SK-N-SH (cell line): ENCODE results near the gene EXOSC2. TPM values are rescaled to one million over a fixed set of nuclear protein-coding genes. Genes with fewer than 3 reads are reported as not detected.

ENCODE experiments used
- CTCF ChIA-PET: fragments of 300-600, 350-600 bp; formaldehyde crosslinking; extraction: SDS; loops from one replicate; lab custom pipeline; 2021; lab: Yijun Ruan, JAX
- POLR2A ChIA-PET: fragments of 350-600 bp; sonication (Branson Sonifier 250); formaldehyde crosslinking; extraction: SDS; loops from one replicate; lab custom pipeline; 2020; ENCODE audit warnings: antibody characterized with exemption, inconsistent platforms; lab: Yijun Ruan, JAX
- DNase-seq: peaks from one replicate; pipeline ENCODE4 v3.0.0; 2012
- H2AFZ ChIP-seq: fragments of 200-600 bp; sonication (generic); 2 replicates; pipeline ENCODE4 v1.8.1; 2016; ENCODE audit warnings: antibody characterized with exemption, mild to moderate bottlenecking, low read depth
- H3F3A ChIP-seq: fragments of 200-600 bp; sonication (generic); replicated peaks from 2 replicates; pipeline ENCODE3; 2016; ENCODE audit warnings: antibody characterized with exemption, mild to moderate bottlenecking; ENCODE audit not compliant: insufficient read depth
- H3K27ac ChIP-seq, 2 experiments: fragments of 200-500 bp in 1 of 2; fragments of 200-600 bp in 1 of 2; sonication (Bioruptor generic) in 1 of 2; sonication (generic), shearing (Covaris generic) in 1 of 2; 2 replicates each; pipeline versions ENCODE4 v1.5.1 to v1.6.1; 2014 to 2016; ENCODE audit warnings: low read depth in 2 of 2, inconsistent platforms in 1 of 2, low read length in 1 of 2, mild to moderate bottlenecking in 1 of 2, mixed read lengths in 1 of 2
- H3K27me3 ChIP-seq: fragments of 200-600 bp; sonication (generic), shearing (Covaris generic); 2 replicates; pipeline ENCODE4 v1.6.1; 2016; ENCODE audit warnings: mixed run types; ENCODE audit not compliant: insufficient read depth
- H3K36me3 ChIP-seq, 2 experiments: fragments of 200-500 bp in 1 of 2; fragments of 200-600 bp in 1 of 2; sonication (Bioruptor generic) in 1 of 2; sonication (generic) in 1 of 2; replicated peaks in 1 of 2; 2 replicates each; pipeline versions ENCODE3 to v1.5.1; 2014 to 2016; ENCODE audit warnings: low read length in 1 of 2, mild to moderate bottlenecking in 1 of 2; ENCODE audit not compliant: insufficient read depth in 2 of 2, control insufficient read depth in 1 of 2
- H3K4me1 ChIP-seq, 2 experiments: fragments of 200-500 bp in 1 of 2; fragments of 200-600 bp in 1 of 2; sonication (Bioruptor generic) in 1 of 2; sonication (generic), shearing (Covaris generic) in 1 of 2; 2 replicates each; pipeline versions ENCODE4 v1.5.1 to v1.6.1; 2014 to 2016; ENCODE audit warnings: low read depth in 1 of 2, low read length in 1 of 2, mixed run types in 1 of 2; ENCODE audit not compliant: insufficient read depth in 2 of 2, control insufficient read depth in 1 of 2
- H3K4me2 ChIP-seq: fragments of 200-600 bp; sonication (generic), shearing (Covaris generic); 2 replicates; pipeline ENCODE4 v1.6.1; 2017; ENCODE audit warnings: mixed run types
- H3K4me3 ChIP-seq, 2 experiments: fragments of 200-500 bp in 1 of 2; fragments of 200-600 bp in 1 of 2; sonication (Bioruptor generic) in 1 of 2; sonication (generic), shearing (Covaris generic) in 1 of 2; 2 replicates each; pipeline versions ENCODE4 v1.5.1 to v1.8.1; 2014 to 2016; ENCODE audit warnings: low read depth in 2 of 2, inconsistent platforms in 1 of 2, low read length in 1 of 2, mild to moderate bottlenecking in 1 of 2, mixed read lengths in 1 of 2, moderate library complexity in 1 of 2
- H3K79me2 ChIP-seq: fragments of 200-600 bp; sonication (generic); 2 replicates; pipeline ENCODE4 v1.8.1; 2017; ENCODE audit warnings: mild to moderate bottlenecking; ENCODE audit not compliant: insufficient read depth
- H3K9ac ChIP-seq: fragments of 200-600 bp; sonication (generic); 2 replicates; pipeline ENCODE4 v1.6.1; 2017; ENCODE audit warnings: mixed run types
- H3K9me2 ChIP-seq: fragments of 200-600 bp; sonication (generic); 2 replicates; pipeline ENCODE4 v1.6.1; 2017; ENCODE audit warnings: mixed run types
- H3K9me3 ChIP-seq: fragments of 200-600 bp; sonication (generic); 2 replicates; pipeline ENCODE4 v1.6.1; 2017; ENCODE audit warnings: mixed run types, mild to moderate bottlenecking, moderate library complexity
- H4K20me1 ChIP-seq: fragments of 200-600 bp; sonication (generic); 2 replicates; pipeline ENCODE4 v1.6.1; 2017; ENCODE audit warnings: mild to moderate bottlenecking, mixed run types; ENCODE audit not compliant: insufficient read depth
- CHD2 ChIP-seq: fragments of 150-350 bp; IDR thresholded peaks from 2 replicates; pipeline ENCODE4 v1.6.1; 2018; ENCODE audit warnings: low read length; ENCODE audit not compliant: partially characterized antibody
- ELF1 ChIP-seq: IDR thresholded peaks from 2 replicates; pipeline ENCODE4 v1.4.0; 2012
- GABPA ChIP-seq: IDR thresholded peaks from 2 replicates; pipeline ENCODE4 v1.4.0; 2012; ENCODE audit warnings: low read depth, mild to moderate bottlenecking
- GATA2 ChIP-seq: sonication (generic); formaldehyde crosslinking; IDR thresholded peaks from 2 replicates; pipeline ENCODE4 v1.5.0; 2020; ENCODE audit warnings: mild to moderate bottlenecking, missing genetic modification reagents
- MAX ChIP-seq: IDR thresholded peaks from 2 replicates; pipeline ENCODE4 v1.4.0; 2012; ENCODE audit warnings: low read depth
- MXI1 ChIP-seq: IDR thresholded peaks from 2 replicates; pipeline ENCODE4 v1.6.1; 2012; ENCODE audit warnings: mild to moderate bottlenecking, low read depth, low read length, improper control_type of control experiment
- POLR2AphosphoS5 ChIP-seq: IDR thresholded peaks from 2 replicates; pipeline ENCODE4 v1.6.1; 2012; ENCODE audit warnings: low read depth, low read length
- RAD21 ChIP-seq: IDR thresholded peaks from 2 replicates; pipeline ENCODE4 v1.6.1; 2012; ENCODE audit warnings: mild to moderate bottlenecking, low read length
- RCOR1 ChIP-seq: fragments of 150-350 bp; IDR thresholded peaks from 2 replicates; pipeline ENCODE4 v1.6.1; 2017; ENCODE audit warnings: antibody characterized with exemption, low read length
- RXRA ChIP-seq: IDR thresholded peaks from 2 replicates; pipeline ENCODE4 v1.4.0; 2012; ENCODE audit warnings: low read depth, mild to moderate bottlenecking, borderline replicate concordance
- SMC3 ChIP-seq: IDR thresholded peaks from 2 replicates; pipeline ENCODE4 v1.6.1; 2012; ENCODE audit warnings: low read depth, low read length, improper control_type of control experiment
- TAF1 ChIP-seq: IDR thresholded peaks from 2 replicates; pipeline ENCODE4 v1.6.1; 2012; ENCODE audit warnings: low read depth, mild to moderate bottlenecking, low read length, moderate library complexity, borderline replicate concordance
- TEAD4 ChIP-seq: IDR thresholded peaks from 2 replicates; pipeline ENCODE4 v1.4.0; 2012; ENCODE audit warnings: mild to moderate bottlenecking, borderline replicate concordance; ENCODE audit not compliant: insufficient read depth
- WGBS: methylation state at CpG from one replicate; pipeline ENCODE4 v1.1.6; 2017; ENCODE audit warnings: low lambda C conversion rate; 5-methylcytosine and 5-hydroxymethylcytosine counted together
- polyA plus RNA-seq, 3 experiments: library from polyadenylated mRNA; depleted of rRNA; stranded (reverse); fragments of >200 nt; gene quantifications; 2 replicates each; pipeline ENCODE4 v1.2.3, GENCODE V29; 2012
- TF ChIP-seq, protein P1 (sequence below): fragments of 200-600 bp; sonication (generic); IDR thresholded peaks from 2 replicates; pipeline ENCODE4 v1.6.1; 2017; ENCODE audit warnings: antibody characterized with exemption, mild to moderate bottlenecking, moderate library complexity
- TF ChIP-seq, protein P2 (sequence below): IDR thresholded peaks from 2 replicates; pipeline ENCODE4 v1.4.0; 2012; ENCODE audit warnings: low read depth, borderline replicate concordance
- TF ChIP-seq, protein P3 (sequence below): IDR thresholded peaks from 2 replicates; pipeline ENCODE4; 2012
- TF ChIP-seq, protein P4 (sequence below): fragments of 150-350 bp; IDR thresholded peaks from 2 replicates; pipeline ENCODE4 v1.6.1; 2017; ENCODE audit warnings: antibody characterized with exemption, low read length, low read depth, borderline replicate concordance
- TF ChIP-seq, protein P5 (sequence below): IDR thresholded peaks from 2 replicates; pipeline ENCODE4 v1.4.0; 2012; ENCODE audit warnings: low read depth, borderline replicate concordance

Gene EXOSC2
- polyA plus RNA-seq, 1 of the 3 experiments (the other 2 are of a cell fraction) = 28.7 TPM

- TF ChIP-seq SMC3 (no peak), RAD21 (no peak)
- TF ChIP-seq, protein P1, sequence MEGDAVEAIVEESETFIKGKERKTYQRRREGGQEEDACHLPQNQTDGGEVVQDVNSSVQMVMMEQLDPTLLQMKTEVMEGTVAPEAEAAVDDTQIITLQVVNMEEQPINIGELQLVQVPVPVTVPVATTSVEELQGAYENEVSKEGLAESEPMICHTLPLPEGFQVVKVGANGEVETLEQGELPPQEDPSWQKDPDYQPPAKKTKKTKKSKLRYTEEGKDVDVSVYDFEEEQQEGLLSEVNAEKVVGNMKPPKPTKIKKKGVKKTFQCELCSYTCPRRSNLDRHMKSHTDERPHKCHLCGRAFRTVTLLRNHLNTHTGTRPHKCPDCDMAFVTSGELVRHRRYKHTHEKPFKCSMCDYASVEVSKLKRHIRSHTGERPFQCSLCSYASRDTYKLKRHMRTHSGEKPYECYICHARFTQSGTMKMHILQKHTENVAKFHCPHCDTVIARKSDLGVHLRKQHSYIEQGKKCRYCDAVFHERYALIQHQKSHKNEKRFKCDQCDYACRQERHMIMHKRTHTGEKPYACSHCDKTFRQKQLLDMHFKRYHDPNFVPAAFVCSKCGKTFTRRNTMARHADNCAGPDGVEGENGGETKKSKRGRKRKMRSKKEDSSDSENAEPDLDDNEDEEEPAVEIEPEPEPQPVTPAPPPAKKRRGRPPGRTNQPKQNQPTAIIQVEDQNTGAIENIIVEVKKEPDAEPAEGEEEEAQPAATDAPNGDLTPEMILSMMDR = no peak
Measured at GRCh38 chr9:130739081-130739480, 45.5 kb downstream of the EXOSC2 start (continued).

DNA sequence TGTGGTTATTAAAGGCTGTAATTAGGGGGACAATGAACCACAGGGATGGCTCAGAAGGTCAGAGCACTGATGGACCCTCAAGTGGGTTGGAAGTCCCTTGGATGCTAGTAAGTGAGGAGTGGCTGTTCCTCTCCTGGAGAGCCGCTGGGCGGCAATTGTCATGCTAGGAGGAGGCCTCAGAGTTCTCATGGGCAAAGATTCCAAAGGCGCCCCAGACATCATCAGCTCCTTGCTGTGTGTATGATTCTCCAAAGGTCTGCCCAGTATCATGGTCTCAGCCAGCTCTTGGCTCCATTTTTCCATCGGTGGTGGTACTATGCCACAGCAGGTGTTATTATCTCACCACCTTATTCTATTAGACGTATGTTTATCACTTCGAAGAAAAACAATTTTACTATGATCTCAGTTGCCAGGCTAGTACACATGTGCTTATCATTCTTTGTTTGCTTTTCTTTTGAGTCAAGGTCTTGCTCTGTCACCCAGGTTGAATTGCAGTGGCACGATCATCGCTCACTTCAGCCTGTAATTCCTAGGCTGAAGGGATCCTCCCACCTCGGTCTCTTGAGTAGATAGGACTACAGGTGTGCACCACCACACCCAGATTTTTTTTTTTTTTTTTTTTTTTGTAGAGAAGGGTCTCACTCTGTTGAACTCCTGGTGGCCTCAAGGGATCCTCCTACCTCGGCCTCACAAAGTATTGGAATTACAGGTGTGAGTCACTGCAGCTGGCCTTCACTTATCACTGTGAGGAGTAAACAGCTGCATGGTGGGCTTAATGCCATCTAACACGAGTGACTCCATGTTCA, 46.8 kb downstream of the EXOSC2 start:
- no peak overlapping the region for H3K4me3 ChIP-seq
- H3K27ac ChIP-seq = no peak overlapping the region
- H3F3A ChIP-seq = peaks cover 8% of the 10 kb centered on the region
- peaks cover 0 to 6% of the 10 kb centered on the region in 2 experiments; a peak in 1 of 4 replicates for H3K4me1 ChIP-seq
- 92% methylated on average over 8 of the region's 11 CpGs for WGBS
- H3K9ac ChIP-seq = no peak overlapping the region
- H3K4me2 ChIP-seq = no peak overlapping the region
- no peaks in the 10 kb centered on the region for H3K9me2 ChIP-seq
- TF ChIP-seq MAX (no peak), GATA2 (CRISPR knock-in tag) (no peak), ELF1 (no peak), POLR2AphosphoS5 (no peak), MXI1 (no peak), RCOR1 (no peak), RXRA (no peak), GABPA (no peak), CHD2 (no peak), TAF1 (no peak), TEAD4 (no peak), SMC3 (no peak)
- TF ChIP-seq, protein P2, sequence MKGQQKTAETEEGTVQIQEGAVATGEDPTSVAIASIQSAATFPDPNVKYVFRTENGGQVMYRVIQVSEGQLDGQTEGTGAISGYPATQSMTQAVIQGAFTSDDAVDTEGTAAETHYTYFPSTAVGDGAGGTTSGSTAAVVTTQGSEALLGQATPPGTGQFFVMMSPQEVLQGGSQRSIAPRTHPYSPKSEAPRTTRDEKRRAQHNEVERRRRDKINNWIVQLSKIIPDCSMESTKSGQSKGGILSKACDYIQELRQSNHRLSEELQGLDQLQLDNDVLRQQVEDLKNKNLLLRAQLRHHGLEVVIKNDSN = no peak
- TF ChIP-seq, protein P3, sequence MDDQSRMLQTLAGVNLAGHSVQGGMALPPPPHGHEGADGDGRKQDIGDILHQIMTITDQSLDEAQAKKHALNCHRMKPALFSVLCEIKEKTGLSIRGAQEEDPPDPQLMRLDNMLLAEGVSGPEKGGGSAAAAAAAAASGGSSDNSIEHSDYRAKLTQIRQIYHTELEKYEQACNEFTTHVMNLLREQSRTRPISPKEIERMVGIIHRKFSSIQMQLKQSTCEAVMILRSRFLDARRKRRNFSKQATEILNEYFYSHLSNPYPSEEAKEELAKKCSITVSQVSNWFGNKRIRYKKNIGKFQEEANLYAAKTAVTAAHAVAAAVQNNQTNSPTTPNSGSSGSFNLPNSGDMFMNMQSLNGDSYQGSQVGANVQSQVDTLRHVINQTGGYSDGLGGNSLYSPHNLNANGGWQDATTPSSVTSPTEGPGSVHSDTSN = no peak
- TF ChIP-seq, protein P4, sequence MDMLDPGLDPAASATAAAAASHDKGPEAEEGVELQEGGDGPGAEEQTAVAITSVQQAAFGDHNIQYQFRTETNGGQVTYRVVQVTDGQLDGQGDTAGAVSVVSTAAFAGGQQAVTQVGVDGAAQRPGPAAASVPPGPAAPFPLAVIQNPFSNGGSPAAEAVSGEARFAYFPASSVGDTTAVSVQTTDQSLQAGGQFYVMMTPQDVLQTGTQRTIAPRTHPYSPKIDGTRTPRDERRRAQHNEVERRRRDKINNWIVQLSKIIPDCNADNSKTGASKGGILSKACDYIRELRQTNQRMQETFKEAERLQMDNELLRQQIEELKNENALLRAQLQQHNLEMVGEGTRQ = no peak
- TF ChIP-seq, protein P5, sequence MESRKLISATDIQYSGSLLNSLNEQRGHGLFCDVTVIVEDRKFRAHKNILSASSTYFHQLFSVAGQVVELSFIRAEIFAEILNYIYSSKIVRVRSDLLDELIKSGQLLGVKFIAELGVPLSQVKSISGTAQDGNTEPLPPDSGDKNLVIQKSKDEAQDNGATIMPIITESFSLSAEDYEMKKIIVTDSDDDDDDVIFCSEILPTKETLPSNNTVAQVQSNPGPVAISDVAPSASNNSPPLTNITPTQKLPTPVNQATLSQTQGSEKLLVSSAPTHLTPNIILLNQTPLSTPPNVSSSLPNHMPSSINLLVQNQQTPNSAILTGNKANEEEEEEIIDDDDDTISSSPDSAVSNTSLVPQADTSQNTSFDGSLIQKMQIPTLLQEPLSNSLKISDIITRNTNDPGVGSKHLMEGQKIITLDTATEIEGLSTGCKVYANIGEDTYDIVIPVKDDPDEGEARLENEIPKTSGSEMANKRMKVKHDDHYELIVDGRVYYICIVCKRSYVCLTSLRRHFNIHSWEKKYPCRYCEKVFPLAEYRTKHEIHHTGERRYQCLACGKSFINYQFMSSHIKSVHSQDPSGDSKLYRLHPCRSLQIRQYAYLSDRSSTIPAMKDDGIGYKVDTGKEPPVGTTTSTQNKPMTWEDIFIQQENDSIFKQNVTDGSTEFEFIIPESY = no peak
- ChIA-PET CTCF (interaction anchor here (0.5 to 1.3 kb wide), 3 partner anchors 9 to 1010 kb away, joined by 3 to 6 read pairs (median 4); no protein-coding TSS in a partner anchor), POLR2A (no interaction called here)
- H3K36me3 ChIP-seq = no peaks in the 10 kb centered on the region
- DNase-seq = no peak
- H3K79me2 ChIP-seq = peaks cover 70% of the 10 kb centered on the region
- no peaks in the 10 kb centered on the region for H3K27me3 ChIP-seq
- no peak overlapping the region for H2AFZ ChIP-seq
- H4K20me1 ChIP-seq = no peaks in the 10 kb centered on the region
- no peaks in the 10 kb centered on the region for H3K9me3 ChIP-seq
